HG02885 (cell line): ENCODE results near the gene ATXN1.
"Not testable (repeated sequence)": the region's sequence is repeated elsewhere in the genome, so short reads cannot be mapped to it uniquely, and the experiment has no call there.

Experiments
- ATAC-seq: cut with Tn5 transposase; IDR thresholded peaks from one replicate; pipeline ENCODE4 v1.9.1; 2021; ENCODE audit warnings: mild to moderate bottlenecking; ENCODE audit not compliant: unreplicated experiment, poor library complexity

ATXN1 gene

DNA sequence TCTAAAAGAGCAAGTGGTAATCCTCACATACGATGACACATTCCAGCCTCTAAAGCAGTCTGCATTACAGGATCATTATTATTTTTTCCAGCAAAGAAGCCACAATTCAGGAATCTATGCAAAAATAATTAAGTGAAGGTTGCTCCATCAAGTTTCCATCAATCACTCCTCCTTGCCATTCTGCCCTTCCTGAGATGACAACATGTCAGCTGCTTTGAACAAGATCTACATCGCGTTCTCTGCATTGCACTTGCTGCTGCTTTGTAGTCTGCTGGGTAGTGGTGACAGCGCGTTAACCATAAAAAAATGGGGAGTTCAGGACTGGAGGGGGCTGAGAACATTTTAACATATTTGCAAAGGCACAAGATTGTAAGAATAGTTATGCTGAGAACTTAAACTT, 375.2 kb downstream of the ATXN1 start:
- ATAC-seq: no peak

- no peak for ATAC-seq
Observed at GRCh38 chr6:16383607-16384206, 377.6 kb downstream of the ATXN1 start.

DNA sequence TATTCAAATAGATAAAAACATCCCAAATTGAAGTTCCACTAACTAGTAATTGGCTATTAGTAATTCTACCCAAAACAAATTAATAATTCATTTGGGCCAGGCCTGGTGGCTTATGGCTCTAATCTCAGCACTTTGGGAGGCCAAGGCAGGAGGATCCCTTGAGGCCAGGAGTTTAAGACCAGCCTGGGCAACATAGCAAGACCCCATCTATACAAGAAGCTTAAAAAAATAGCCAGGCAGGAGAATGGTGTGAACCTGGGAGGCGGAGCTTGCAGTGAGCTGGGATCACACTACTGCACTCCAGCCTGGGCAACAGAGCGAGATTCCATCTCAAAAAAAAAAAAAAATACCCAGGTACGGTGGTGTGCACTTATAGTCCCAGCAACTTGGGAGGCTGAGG, 379.3 kb downstream of the ATXN1 start:
- ATAC-seq: not testable (repeated sequence)

DNA sequence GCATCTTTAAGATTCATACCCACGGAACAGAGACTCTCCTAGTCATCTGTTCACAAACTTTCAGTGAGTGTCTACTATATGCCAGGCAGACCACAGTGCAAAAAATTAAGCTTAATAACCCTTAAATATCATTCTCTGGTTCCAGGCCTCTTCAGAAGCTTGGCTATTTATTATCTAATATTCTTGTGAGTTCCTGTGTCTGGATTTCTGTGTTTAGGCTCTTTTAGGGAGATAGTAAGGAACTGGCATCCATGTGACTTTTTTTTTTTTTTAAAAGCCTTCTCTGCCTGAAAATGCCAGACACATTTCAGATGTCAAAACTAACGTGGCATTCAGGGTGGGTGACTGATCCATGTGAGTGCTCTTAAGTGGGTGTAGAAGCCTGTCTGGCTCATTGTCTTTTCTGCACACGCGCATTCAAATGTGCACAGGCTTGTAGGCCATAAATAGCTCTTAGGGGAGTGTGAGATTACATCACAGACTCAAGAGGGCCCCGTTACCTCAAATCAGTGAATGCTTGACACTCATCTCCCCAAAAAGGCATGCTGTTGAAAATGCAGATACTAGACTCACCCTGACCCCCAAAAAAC, 380.9 kb downstream of the ATXN1 start:
- peak; percentile 56 for ATAC-seq

DNA sequence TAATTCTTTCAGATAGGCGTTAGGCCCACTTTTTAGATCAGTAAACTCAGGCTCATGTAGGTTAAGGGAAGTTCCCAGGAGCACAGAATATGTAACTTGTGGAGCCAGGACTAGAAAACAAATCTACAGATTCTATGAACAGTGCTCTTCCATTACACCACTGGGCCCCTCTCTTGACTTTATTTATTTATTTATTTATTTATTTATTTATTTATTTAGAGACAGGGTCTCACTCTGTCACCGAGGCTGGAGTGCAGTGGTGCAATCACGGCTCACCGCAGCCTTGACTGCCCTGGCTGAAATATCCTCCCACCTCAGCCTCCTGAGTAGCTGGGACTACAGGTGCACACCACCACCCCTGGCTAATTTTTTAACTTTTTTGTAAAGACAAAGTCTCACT, 382.9 kb downstream of the ATXN1 start:
- not testable (repeated sequence) for ATAC-seq

- ATAC-seq: no peak
Observed at GRCh38 chr6:16377470-16377869, 383.8 kb downstream of the ATXN1 start.

DNA sequence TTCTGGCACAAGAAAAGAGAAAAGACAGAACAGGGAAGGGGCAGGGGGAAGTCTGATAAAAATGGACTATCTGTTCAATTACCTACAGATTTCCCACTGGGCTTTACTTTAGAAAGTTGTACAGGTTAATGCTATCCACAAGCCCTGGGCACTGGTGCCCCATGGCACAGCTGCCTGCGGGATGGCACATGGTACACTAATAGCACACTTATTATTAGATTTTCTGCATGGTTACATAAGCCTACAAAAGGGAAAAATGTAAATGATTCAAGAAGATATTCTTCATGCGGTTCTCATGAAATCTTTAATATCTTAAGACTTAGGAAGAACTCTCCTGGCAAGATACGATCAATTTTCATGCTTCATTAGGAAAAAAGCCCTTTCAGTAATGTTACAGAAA, 385.4 kb downstream of the ATXN1 start:
- no peak for ATAC-seq

GRCh38 chr6:16375206-16375605, 386.1 kb downstream of the ATXN1 start:
- ATAC-seq: no peak

DNA sequence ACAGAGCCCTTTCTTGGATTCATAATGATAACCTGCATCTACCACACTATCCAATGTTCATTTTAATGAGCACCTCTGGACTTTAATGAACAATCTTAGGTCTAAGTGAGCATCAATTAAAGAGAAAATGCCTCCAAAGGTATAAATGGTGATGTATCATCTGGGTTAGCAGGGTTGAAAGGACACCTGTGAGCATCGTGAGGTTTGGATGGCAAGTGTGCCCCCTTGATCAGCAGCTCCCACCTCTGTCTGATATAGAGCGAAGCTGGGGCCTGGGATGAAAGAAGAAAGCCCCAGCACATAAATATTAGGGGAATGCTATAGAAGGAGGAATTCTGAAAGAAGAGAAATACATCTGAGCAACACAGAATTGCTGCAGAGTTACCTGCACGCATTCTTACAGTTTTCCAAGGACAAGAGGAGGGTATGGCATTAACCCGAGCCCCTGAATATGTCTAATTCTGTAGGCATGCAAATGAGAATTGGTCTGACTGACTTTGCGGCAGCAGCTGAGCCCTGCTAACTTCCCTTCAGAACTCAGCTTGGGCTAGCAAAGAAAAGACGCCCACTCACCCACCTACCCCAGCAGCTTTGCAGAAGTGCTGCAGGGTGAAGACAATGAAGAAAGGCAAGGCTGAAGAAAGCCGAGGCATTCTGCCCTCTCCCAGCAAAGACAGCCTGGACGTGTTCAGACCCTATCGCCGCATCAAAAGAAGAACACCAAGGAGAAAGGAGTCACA, 386.6 kb downstream of the ATXN1 start:
- ATAC-seq: peak; percentile 89

GRCh38 chr6:16374016-16374415, 387.2 kb downstream of the ATXN1 start:
- no peak for ATAC-seq

- no peak for ATAC-seq
Observed at GRCh38 chr6:16372029-16372776, 389.1 kb downstream of the ATXN1 start.

DNA sequence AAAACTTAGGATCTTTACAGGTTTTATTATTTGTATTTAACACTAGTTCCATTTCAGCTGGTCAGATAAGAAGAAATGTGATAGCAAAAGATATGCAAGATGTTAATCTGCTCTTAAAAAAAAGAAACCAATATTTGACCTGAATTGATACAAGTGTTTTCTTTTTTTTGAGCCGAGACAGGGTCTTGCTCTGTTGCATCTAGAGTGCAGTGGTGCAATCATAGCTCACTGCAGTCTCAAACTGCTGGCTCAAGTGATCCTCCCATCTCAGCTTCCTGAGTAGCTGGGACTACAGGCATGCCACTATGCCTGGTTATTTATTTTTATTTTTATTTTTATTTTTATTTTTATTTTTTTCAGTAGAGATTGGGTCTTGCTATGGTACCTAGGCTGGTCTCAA, 389.9 kb downstream of the ATXN1 start:
- ATAC-seq: no peak

GRCh38 chr6:16370943-16371342, 390.3 kb downstream of the ATXN1 start:
- ATAC-seq: no peak

- no peak for ATAC-seq
Observed at GRCh38 chr6:16369989-16370388, 391.3 kb downstream of the ATXN1 start.

DNA sequence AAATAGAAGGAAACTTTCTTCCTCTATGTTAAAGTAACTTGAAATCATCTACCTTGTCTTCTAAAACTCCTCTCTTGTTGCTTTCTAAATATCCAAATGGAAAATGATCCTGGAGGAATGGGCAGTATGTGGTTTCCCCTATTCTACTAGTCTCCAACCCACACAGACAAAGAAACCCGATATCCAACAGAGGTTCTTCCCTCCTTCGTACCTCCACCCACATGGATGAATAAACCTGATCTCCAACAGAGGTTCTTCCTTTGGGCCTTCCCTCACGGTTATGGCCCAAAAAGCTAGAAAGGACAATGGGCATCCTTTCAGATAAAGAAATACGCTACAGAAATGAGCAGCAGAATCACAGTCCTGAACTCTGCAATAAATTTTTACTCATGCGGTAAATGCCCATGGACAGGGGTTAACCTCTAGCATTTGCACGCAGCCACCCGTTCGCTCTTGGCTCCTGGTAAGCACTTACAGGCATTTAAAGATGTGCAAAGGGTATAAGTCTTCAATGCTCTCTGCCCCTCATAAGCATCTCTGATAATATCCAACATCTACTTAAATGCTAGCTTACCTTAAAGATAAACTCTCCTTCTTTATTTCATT, 392.0 kb downstream of the ATXN1 start:
- ATAC-seq: no peak

DNA sequence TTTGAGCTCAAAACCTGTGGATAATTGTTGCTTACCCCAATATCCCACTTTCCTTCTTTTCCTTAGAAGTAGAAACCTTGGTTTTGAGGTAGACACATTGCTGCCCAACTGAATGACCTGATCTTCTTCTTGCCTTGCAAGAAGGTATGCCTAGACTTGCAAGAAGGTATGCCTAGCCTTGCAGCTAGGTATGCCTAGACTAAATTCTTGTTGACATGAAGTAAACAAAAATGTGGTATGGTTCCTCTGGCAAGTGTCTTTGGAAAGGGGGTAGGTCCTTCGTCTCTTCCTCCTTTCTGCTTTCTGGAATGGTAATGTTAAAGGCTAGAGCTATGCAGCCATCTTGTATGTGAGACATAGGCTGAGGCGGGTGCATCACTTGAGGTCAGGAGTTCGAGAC, 393.7 kb downstream of the ATXN1 start:
- ATAC-seq: no peak

- ATAC-seq: no peak
Observed at GRCh38 chr6:16363749-16364148, 397.5 kb downstream of the ATXN1 start.

DNA sequence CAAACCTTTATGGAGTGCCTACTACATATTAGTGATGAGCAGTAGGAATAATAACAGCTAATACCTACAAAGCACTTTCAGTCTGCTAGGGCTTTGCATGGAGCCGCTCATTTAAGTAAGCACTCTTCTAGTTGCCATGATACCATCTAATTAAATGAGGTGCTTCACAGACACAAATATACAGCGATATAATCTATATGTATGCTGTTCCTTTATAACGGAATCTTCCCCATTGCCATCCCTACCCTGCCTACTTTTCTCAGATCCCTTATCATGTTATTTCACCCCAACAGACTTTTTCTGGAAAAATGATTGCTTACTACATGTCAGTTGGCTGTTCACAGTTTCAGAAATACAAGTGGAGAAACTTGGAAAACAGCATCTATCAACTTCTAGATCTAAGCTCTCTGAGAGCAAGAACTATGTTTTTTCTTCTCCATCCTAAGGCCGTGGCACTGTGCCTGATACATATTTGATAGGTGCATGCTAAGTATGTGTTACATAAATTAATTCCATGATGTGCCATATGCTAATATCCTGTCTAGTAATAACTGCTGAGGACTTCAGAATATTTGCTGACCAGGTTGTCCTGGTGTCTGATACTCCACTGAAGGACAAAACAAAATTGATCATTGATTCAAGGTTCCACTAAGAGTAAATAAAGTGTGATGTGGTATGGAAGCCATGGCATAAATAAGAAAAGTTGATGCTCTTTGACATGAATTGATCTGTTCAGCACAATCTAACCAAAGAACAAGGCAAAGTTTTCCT, 398.3 kb downstream of the ATXN1 start:
- no peak for ATAC-seq

DNA sequence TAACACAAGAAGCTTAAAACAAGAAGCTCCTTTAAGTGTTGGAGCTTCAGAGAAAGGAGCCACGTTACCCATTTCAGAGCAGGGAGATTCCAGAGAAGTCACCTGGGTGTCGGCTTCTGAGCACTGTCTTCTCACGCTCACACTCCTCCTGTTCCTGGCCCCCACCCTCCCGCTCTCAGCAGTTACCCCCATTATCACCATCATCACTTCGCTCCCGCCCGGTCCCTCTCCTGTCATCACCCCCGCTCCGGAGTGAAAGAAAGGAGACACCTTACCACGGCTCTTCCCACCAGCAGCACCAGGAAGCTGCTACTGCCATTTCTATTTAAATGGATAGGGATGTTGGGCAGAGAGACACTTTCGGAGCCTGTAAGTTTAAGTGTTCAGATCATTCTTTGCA, 399.0 kb downstream of the ATXN1 start:
- no peak for ATAC-seq

GRCh38 chr6:16361861-16362260, 399.4 kb downstream of the ATXN1 start:
- ATAC-seq: no peak
